ENCODE measurements around the gene P2RX6. TPM values are rescaled to one million over a fixed set of nuclear protein-coding genes. Genes with fewer than 3 reads are reported as not detected.
A peak's percentile ranks its signal among the peaks of the same experiment; 100 is the strongest.

P2RX6 gene
- total and polyA plus RNA-seq, 9 of the 15 experiments (the other 6 are each of a cell fraction or from before 2014, with no cell fraction given): 0.01 to 3.9 (median 1.5) TPM; not detected in 1

- TF ChIP-seq ARHGAP35 (IDR thresholded peaks at IDR 0.05; ENCODE audit: partially characterized antibody) (no peak), GABPB2 (CRISPR knock-in tag; conservative IDR thresholded peaks at IDR 0.05) (0 out of 2 replicates have a peak, but pooled peaks have one; percentile 8), BRCA1 (IDR thresholded peaks at IDR 0.05) (no peak), BRCA1 (CRISPR knock-in tag; IDR thresholded peaks at IDR 0.05) (no peak), ZNF212 (CRISPR knock-in tag; IDR thresholded peaks at IDR 0.05) (no peak), HNRNPH1 (optimal IDR thresholded peaks at IDR 0.05; ENCODE audit: low read depth, low read length) (no peak), ZBTB8A (IDR thresholded peaks at IDR 0.05; ENCODE audit: partially characterized antibody) (no peak), ZNF280A (IDR thresholded peaks at IDR 0.05; ENCODE audit: low read depth, partially characterized antibody) (no peak), ATF1 (CRISPR knock-in tag; IDR thresholded peaks at IDR 0.05) (no peak), ATF1 (tag; IDR thresholded peaks at IDR 0.05) (no peak), MCM3 (IDR thresholded peaks at IDR 0.05) (peak; percentile 91), KHSRP (IDR thresholded peaks at IDR 0.05) (no peak)
- TF ChIP-seq, protein P1, sequence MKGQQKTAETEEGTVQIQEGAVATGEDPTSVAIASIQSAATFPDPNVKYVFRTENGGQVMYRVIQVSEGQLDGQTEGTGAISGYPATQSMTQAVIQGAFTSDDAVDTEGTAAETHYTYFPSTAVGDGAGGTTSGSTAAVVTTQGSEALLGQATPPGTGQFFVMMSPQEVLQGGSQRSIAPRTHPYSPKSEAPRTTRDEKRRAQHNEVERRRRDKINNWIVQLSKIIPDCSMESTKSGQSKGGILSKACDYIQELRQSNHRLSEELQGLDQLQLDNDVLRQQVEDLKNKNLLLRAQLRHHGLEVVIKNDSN (CRISPR knock-in tag; IDR thresholded peaks at IDR 0.05): no peak
- TF ChIP-seq, protein P2, sequence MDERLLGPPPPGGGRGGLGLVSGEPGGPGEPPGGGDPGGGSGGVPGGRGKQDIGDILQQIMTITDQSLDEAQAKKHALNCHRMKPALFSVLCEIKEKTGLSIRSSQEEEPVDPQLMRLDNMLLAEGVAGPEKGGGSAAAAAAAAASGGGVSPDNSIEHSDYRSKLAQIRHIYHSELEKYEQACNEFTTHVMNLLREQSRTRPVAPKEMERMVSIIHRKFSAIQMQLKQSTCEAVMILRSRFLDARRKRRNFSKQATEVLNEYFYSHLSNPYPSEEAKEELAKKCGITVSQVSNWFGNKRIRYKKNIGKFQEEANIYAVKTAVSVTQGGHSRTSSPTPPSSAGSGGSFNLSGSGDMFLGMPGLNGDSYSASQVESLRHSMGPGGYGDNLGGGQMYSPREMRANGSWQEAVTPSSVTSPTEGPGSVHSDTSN (CRISPR knock-in tag; IDR thresholded peaks at IDR 0.05; ENCODE audit: low read depth): 0 out of 2 replicates have a peak, but pooled peaks have one; percentile 12
- TF ChIP-seq, protein P2 (tag; conservative IDR thresholded peaks at IDR 0.05; ENCODE audit: low read depth): no peak
Measured at GRCh38 chr22:20970939-20971657, 43.9 kb upstream of the P2RX6 start (continued).

All from K562 (cell line).